Activated naive CD8-positive, alpha-beta T cell treated with anti-CD3 and anti-CD28 coated beads, Interleukin-2, amount 50 U/mL, for 24 hours (primary cell): Measurements from ENCODE around the gene ADGRL2.

ENCODE experiments used
- ATAC-seq: fragments of 150-1000 bp; cut with Tn5 transposase; one replicate; pipeline ENCODE4 v1.10.0; 2021
- DNase-seq: peaks from one replicate; pipeline ENCODE4 v3.0.0; 2021
- H3K27ac Mint-ChIP-seq: one replicate; pipeline ENCODE4 v1.8.0; 2021; ENCODE audit warnings: mild to moderate bottlenecking, mixed read lengths
- H3K27me3 Mint-ChIP-seq: one replicate; pipeline ENCODE4 v1.8.0; 2021; ENCODE audit warnings: mixed read lengths
- H3K36me3 Mint-ChIP-seq: one replicate; pipeline ENCODE4 v1.8.0; 2021; ENCODE audit warnings: low read depth, mixed read lengths
- H3K4me1 Mint-ChIP-seq: one replicate; pipeline ENCODE4 v1.8.0; 2021; ENCODE audit warnings: mixed read lengths
- H3K4me3 Mint-ChIP-seq: one replicate; pipeline ENCODE4 v1.8.0; 2021; ENCODE audit warnings: mild to moderate bottlenecking, moderate library complexity, mixed read lengths
- H3K9me3 Mint-ChIP-seq: one replicate; pipeline ENCODE4 v1.8.0; 2021; ENCODE audit warnings: mixed read lengths

Gene ADGRL2

GRCh38 chr1:81823082-81823481, 22.3 kb downstream of the ADGRL2 start:
- peaks cover 11% of the 10 kb centered on the region for H3K9me3 Mint-ChIP-seq
- H3K4me1 Mint-ChIP-seq, result no peaks in the 10 kb centered on the region
- H3K27ac Mint-ChIP-seq, result no peak overlapping the region
- DNase-seq (no peak), ATAC-seq (no peak)
- H3K27me3 Mint-ChIP-seq, result no peaks in the 10 kb centered on the region
- H3K36me3 Mint-ChIP-seq, result no peaks in the 10 kb centered on the region
- no peak overlapping the region for H3K4me3 Mint-ChIP-seq

DNA sequence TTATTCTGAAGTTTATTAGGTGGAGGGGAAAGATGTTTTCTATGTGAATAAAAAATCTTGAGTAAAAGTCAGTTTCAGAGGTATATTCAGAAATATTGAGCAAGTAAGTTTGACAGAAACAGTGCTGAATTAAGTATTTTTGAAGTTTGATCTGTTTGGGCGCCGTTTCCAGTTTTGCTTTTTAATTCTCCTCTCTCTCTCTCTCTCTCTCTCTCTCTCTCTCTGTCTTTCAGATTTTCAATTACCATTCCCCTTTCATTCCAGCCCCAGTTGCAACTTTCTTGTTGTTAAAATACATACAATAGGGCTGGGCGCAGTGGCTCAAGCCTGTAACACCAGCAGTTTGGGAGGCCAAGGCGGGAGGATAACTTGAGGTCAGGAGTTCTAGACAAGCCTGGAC, 24.0 kb downstream of the ADGRL2 start:
- H3K27ac Mint-ChIP-seq, result no peak overlapping the region
- no peaks in the 10 kb centered on the region for H3K4me1 Mint-ChIP-seq
- no peaks in the 10 kb centered on the region for H3K27me3 Mint-ChIP-seq
- DNase-seq (no peak), ATAC-seq (no peak)
- no peak overlapping the region for H3K4me3 Mint-ChIP-seq
- peaks cover 4% of the 10 kb centered on the region for H3K9me3 Mint-ChIP-seq
- no peaks in the 10 kb centered on the region for H3K36me3 Mint-ChIP-seq

- H3K27me3 Mint-ChIP-seq, result no peaks in the 10 kb centered on the region
- H3K9me3 Mint-ChIP-seq, result peaks cover 4% of the 10 kb centered on the region
- no peak overlapping the region for H3K27ac Mint-ChIP-seq
- ATAC-seq (no peak), DNase-seq (no peak)
- no peaks in the 10 kb centered on the region for H3K4me1 Mint-ChIP-seq
- no peak overlapping the region for H3K4me3 Mint-ChIP-seq
- H3K36me3 Mint-ChIP-seq, result no peaks in the 10 kb centered on the region
These were observed 27.2 kb downstream of the ADGRL2 start for GRCh38 chr1:81827942-81828341.

GRCh38 chr1:81832573-81832972, 31.8 kb downstream of the ADGRL2 start:
- no peak for DNase-seq
- no peaks in the 10 kb centered on the region for H3K27me3 Mint-ChIP-seq
- no peaks in the 10 kb centered on the region for H3K36me3 Mint-ChIP-seq
- ATAC-seq, result no peak
- H3K9me3 Mint-ChIP-seq, result no peaks in the 10 kb centered on the region
- H3K4me1 Mint-ChIP-seq, result no peaks in the 10 kb centered on the region
- no peak overlapping the region for H3K27ac Mint-ChIP-seq
- no peak overlapping the region for H3K4me3 Mint-ChIP-seq

- H3K4me1 Mint-ChIP-seq, result no peaks in the 10 kb centered on the region
- no peaks in the 10 kb centered on the region for H3K9me3 Mint-ChIP-seq
- no peak overlapping the region for H3K4me3 Mint-ChIP-seq
- no peak overlapping the region for H3K27ac Mint-ChIP-seq
- H3K27me3 Mint-ChIP-seq, result no peaks in the 10 kb centered on the region
- no peak for DNase-seq
- no peak for ATAC-seq
- H3K36me3 Mint-ChIP-seq, result no peaks in the 10 kb centered on the region
These were observed 33.0 kb downstream of the ADGRL2 start for GRCh38 chr1:81833722-81834121.

GRCh38 chr1:81834268-81834667, 33.5 kb downstream of the ADGRL2 start:
- ATAC-seq (no peak), DNase-seq (no peak)
- H3K27ac Mint-ChIP-seq, result no peak overlapping the region
- no peaks in the 10 kb centered on the region for H3K9me3 Mint-ChIP-seq
- no peak overlapping the region for H3K4me3 Mint-ChIP-seq
- no peaks in the 10 kb centered on the region for H3K27me3 Mint-ChIP-seq
- H3K36me3 Mint-ChIP-seq, result no peaks in the 10 kb centered on the region
- H3K4me1 Mint-ChIP-seq, result no peaks in the 10 kb centered on the region

DNA sequence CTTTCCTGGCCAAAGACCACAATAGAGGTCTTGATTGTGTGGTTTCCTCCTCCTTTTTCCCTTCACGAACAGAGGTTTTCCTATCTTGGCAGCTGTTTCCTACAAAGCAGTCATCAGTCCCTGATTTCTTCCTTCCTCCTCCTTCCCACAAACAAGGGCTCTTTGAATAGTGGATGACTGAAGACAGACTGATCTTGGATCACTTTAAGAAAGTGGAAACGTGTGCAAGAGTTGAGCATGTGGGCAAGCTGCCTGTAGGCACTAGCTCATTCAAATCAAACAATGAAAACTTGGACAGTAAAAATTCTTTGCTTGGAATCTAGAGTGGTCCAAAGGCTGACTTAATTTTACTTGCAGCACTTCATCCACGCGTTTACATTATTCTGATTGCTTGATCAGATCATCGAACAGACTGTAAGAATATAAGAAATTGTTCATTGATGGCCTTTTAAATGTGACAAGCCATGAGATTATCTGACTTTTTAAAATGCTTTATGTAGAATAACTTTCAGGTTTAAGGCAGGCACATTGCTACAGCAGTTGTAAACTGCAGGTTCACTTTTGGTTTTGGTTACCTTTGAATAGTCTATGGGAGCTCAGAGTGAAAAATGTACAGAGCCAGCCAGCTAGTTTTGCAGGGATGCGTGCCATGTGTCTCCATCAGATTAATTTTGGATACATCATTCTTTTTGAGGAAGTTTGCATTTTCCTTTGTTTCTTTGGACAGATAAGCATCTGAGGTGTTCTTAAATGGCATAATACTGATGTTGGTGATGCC, 34.4 kb downstream of the ADGRL2 start:
- no peak overlapping the region for H3K27ac Mint-ChIP-seq
- no peak for ATAC-seq
- H3K4me3 Mint-ChIP-seq, result no peak overlapping the region
- no peaks in the 10 kb centered on the region for H3K9me3 Mint-ChIP-seq
- H3K27me3 Mint-ChIP-seq, result no peaks in the 10 kb centered on the region
- H3K4me1 Mint-ChIP-seq, result no peaks in the 10 kb centered on the region
- no peak for DNase-seq
- H3K36me3 Mint-ChIP-seq, result no peaks in the 10 kb centered on the region

DNA sequence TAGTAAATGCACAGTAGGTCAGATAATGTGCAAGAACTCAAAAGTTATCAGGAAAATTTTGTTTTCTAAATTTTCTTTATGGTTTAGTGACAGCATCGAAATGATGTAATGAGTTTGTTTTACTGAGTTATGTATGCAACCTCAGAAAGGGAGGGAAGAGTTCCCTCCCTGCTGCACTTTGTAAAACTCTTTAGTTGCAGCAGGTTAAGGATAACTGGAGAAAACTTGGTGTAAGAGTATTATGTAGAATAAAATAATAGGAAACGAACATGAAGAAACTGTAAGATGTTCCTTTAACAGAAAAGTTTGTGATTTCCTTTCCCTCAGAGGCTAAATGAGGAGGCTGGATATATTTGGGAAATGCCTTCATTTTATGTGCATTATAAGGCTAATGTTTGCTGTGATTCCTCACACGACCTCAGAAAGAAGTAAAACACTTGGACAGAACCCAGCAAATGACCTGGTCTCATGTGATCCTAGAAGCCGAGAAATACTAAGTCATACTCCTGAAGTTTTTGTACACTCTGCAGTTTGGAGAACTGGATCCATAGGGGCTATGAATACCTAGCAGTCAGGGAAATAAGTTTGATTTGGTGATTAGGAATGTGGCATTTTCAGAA, 35.4 kb downstream of the ADGRL2 start:
- ATAC-seq (no peak), DNase-seq (no peak)
- Mint-ChIP-seq H3K27ac (no peak overlapping the region), H3K27me3 (no peaks in the 10 kb centered on the region), H3K4me1 (no peaks in the 10 kb centered on the region), H3K4me3 (no peak overlapping the region), H3K9me3 (no peaks in the 10 kb centered on the region), H3K36me3 (no peaks in the 10 kb centered on the region)

GRCh38 chr1:81838600-81839218, 38.0 kb downstream of the ADGRL2 start:
- no peak for DNase-seq
- Mint-ChIP-seq H3K27ac (no peak overlapping the region), H3K4me1 (no peaks in the 10 kb centered on the region), H3K4me3 (no peak overlapping the region), H3K36me3 (no peaks in the 10 kb centered on the region), H3K9me3 (peaks cover 5% of the 10 kb centered on the region), H3K27me3 (no peaks in the 10 kb centered on the region)
- no peak for ATAC-seq

DNA sequence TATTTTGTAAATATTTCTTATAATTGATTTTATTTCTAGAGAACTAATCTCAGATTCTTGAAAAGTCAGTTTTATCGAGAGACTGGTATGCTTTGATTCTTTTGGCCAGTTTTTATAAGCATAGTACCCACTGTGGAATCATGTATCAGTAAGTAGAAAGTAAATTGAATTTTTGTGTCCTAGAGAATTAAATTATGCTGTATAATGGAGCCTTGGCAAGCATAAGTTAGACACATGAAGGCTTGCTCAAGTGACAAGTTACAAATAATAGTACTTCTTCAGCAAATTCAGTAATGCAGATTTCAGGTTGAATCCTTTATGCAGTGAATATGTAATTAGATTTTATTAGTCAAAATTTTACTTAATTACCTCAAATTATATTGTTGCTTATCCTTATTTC, 40.1 kb downstream of the ADGRL2 start:
- Mint-ChIP-seq H3K27me3 (no peaks in the 10 kb centered on the region), H3K36me3 (no peaks in the 10 kb centered on the region), H3K27ac (no peak overlapping the region), H3K9me3 (peaks cover 5% of the 10 kb centered on the region), H3K4me1 (no peaks in the 10 kb centered on the region), H3K4me3 (no peak overlapping the region)
- ATAC-seq (no peak), DNase-seq (no peak)

DNA sequence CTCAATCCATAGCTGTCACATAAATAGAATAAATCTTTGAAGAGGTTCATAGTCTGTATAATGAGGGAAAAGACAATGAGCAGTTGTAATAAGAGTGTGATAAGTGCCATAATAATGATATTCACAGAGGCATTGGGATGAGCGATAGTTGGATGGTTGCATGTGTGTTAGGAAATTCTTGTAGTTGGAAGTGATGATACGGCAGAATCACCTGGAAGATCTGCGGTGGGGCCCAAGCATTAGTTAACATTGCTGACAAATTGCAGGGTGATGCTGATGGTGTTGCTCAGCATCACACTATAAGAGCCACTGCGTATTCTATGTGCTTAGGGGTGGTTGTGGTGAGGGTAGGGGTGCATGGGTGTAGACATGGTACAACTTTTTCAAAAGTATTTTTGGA, 41.1 kb downstream of the ADGRL2 start:
- Mint-ChIP-seq H3K4me1 (no peaks in the 10 kb centered on the region), H3K36me3 (no peaks in the 10 kb centered on the region), H3K27ac (no peak overlapping the region), H3K9me3 (peaks cover 5% of the 10 kb centered on the region), H3K4me3 (no peak overlapping the region), H3K27me3 (no peaks in the 10 kb centered on the region)
- ATAC-seq, result no peak
- DNase-seq, result no peak

- ATAC-seq (no peak), DNase-seq (no peak)
- no peak overlapping the region for H3K4me3 Mint-ChIP-seq
- H3K9me3 Mint-ChIP-seq, result peaks cover 5% of the 10 kb centered on the region
- H3K27me3 Mint-ChIP-seq, result no peaks in the 10 kb centered on the region
- H3K27ac Mint-ChIP-seq, result no peak overlapping the region
- no peaks in the 10 kb centered on the region for H3K4me1 Mint-ChIP-seq
- no peaks in the 10 kb centered on the region for H3K36me3 Mint-ChIP-seq
These were observed 43.7 kb downstream of the ADGRL2 start for GRCh38 chr1:81844477-81844876.

GRCh38 chr1:81846630-81847029, 45.9 kb downstream of the ADGRL2 start:
- H3K9me3 Mint-ChIP-seq, result peaks cover 3% of the 10 kb centered on the region
- no peak overlapping the region for H3K27ac Mint-ChIP-seq
- ATAC-seq (no peak), DNase-seq (no peak)
- H3K36me3 Mint-ChIP-seq, result no peaks in the 10 kb centered on the region
- no peaks in the 10 kb centered on the region for H3K27me3 Mint-ChIP-seq
- no peaks in the 10 kb centered on the region for H3K4me1 Mint-ChIP-seq
- H3K4me3 Mint-ChIP-seq, result no peak overlapping the region

DNA sequence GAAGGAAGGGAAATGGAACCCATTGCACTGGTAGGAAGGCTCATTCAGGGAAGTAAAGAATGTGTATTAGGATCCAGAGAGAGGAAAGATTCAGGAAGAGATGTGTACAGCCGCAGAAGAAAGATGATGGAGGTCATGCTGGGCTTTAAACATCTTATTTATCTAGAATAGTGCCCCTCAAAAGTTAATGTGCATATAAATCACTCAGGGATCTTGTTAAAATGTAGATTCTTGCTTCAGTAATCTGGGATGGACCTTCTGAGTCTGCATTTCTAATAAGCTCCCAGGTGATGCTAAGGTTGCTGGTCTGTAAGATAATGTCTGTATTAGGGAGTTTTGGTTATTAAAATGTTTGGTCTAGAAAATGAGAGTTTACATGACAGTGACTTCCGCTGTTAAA, 46.3 kb downstream of the ADGRL2 start:
- no peaks in the 10 kb centered on the region for H3K9me3 Mint-ChIP-seq
- DNase-seq, result no peak
- no peak overlapping the region for H3K4me3 Mint-ChIP-seq
- H3K4me1 Mint-ChIP-seq, result no peaks in the 10 kb centered on the region
- no peaks in the 10 kb centered on the region for H3K36me3 Mint-ChIP-seq
- H3K27me3 Mint-ChIP-seq, result no peaks in the 10 kb centered on the region
- ATAC-seq, result no peak
- H3K27ac Mint-ChIP-seq, result no peak overlapping the region

DNA sequence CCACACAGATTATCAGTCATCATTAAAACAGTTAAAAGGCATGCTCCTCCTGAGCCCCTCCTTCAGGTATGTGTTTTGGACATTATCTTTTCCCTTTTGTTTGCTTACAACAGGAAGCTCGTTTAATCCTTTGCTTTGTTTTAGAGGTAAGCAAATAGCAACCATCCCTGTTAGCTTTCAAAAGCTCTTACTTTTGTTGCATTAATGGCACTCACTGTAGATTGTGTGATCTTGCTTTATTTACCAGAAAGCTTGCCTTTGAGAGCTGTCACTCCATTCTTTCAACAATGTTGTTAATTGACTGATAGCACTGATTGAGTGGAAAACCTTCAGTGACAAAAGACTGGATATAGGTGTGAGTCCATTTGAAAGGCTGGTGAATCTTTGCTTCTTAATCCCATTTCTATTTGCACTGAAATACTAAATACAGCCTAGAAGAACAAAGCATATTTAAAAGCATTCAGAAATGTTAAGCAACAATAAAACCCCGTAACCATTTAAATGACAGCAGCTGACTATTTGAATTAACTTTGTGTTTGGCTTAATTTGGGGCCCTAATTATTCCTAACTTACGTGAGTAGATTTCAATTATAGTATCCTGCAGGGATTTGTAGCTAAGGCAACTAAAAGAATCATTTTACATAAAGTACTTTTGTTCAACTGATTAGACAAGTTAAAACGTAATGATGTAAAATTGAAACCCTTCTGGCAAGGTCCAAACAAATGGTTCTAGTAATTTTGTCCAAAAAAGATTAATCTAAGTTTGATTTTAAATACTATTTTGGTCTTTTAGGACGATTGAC, 48.3 kb downstream of the ADGRL2 start:
- no peaks in the 10 kb centered on the region for H3K36me3 Mint-ChIP-seq
- no peaks in the 10 kb centered on the region for H3K27me3 Mint-ChIP-seq
- ATAC-seq (no peak), DNase-seq (no peak)
- no peak overlapping the region for H3K4me3 Mint-ChIP-seq
- H3K4me1 Mint-ChIP-seq, result no peaks in the 10 kb centered on the region
- no peak overlapping the region for H3K27ac Mint-ChIP-seq
- H3K9me3 Mint-ChIP-seq, result no peaks in the 10 kb centered on the region
